RWPE1 (cell line): ENCODE data around the gene ZC3H13.

Experiments used
- CTCF ChIA-PET: fragments of 350-600 bp; sonication (Branson Sonifier 250); formaldehyde crosslinking; extraction: SDS; loops from one replicate; lab custom pipeline; 2021; lab: Yijun Ruan, JAX
- POLR2A ChIA-PET: fragments of 400-600 bp; formaldehyde crosslinking; extraction: SDS; loops from one replicate; lab custom pipeline; 2020; ENCODE audit warnings: antibody characterized with exemption; ENCODE audit not compliant: low non-redundant PET; lab: Yijun Ruan, JAX
- DNase-seq: peaks from one replicate; pipeline ENCODE4 v3.0.0; 2012; ENCODE audit warnings: low spot score
- H3K27ac ChIP-seq: fragments of 450-650 bp; 2 replicates; pipeline ENCODE4 v1.5.1; 2017
- TF ChIP-seq, protein P1 (sequence below): fragments of 450-650 bp; conservative IDR thresholded peaks from 2 replicates; pipeline ENCODE4 v1.5.1; 2017; ENCODE audit warnings: low read depth, mild to moderate bottlenecking

Gene ZC3H13

DNA sequence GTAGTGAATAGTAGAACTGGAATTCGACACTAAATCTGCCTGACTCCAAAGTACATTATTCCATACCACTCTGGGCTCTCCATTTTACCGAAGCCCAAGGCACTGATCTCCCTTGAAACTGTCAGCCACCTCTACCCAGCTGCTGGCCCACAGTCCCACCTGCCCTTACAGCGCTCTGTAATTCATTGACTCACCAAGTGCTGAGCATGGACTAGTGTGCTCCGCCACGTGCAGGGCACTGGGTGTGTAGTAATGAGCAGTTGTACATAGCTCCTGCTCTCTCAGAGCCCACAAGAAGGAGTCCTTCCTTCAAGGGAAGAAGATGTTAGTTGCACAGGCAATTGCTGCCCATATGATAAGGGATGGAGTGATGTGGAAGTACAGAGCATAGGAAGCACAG lies 124.4 kb downstream of the ZC3H13 start:
- no peak overlapping the region for H3K27ac ChIP-seq
- TF ChIP-seq, protein P1, sequence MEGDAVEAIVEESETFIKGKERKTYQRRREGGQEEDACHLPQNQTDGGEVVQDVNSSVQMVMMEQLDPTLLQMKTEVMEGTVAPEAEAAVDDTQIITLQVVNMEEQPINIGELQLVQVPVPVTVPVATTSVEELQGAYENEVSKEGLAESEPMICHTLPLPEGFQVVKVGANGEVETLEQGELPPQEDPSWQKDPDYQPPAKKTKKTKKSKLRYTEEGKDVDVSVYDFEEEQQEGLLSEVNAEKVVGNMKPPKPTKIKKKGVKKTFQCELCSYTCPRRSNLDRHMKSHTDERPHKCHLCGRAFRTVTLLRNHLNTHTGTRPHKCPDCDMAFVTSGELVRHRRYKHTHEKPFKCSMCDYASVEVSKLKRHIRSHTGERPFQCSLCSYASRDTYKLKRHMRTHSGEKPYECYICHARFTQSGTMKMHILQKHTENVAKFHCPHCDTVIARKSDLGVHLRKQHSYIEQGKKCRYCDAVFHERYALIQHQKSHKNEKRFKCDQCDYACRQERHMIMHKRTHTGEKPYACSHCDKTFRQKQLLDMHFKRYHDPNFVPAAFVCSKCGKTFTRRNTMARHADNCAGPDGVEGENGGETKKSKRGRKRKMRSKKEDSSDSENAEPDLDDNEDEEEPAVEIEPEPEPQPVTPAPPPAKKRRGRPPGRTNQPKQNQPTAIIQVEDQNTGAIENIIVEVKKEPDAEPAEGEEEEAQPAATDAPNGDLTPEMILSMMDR: no peak
- no peak for DNase-seq
- CTCF ChIA-PET: no interaction called here
- POLR2A ChIA-PET: no interaction called here

DNA sequence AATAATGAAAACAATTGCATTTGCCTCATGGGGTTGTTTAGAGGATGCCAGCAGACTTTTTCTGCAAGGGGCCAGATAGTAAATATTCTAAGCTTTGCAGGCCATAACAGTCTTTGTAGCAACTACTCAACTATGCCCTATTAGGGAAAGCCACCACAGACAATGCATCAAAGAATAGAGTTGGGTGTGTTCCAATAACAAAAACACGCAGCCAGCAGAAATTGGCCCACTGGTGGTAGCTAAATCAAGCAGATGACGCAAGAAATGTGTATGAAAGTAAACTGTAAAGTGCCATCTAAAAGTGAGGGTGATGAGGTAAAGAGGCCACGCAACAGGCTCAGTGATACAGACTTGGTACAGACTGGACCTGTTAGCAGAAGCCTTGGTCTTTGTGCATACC lies 125.8 kb downstream of the ZC3H13 start:
- POLR2A ChIA-PET: no interaction called here
- TF ChIP-seq, protein P1: no peak
- DNase-seq: no peak
- no peak overlapping the region for H3K27ac ChIP-seq
- CTCF ChIA-PET: no interaction called here

DNA sequence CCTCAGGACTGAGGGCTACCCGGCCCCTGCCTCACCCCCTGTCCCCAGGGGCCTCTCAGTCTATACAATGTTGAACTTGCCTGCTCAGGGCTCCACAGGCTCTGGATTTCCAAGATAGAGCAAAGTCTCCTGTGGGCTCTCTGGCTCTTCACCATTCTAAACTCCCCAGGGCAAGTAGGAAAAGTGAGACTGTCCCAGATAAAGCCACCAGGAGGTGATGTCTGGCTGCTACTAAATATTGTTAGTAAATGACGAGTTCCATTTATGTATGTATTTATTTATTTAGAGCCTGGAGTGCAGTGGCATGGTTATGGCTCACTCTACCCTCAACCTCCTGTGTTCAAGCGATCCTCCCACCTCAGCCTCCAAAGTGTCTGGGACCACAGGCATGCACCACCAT lies 127.4 kb downstream of the ZC3H13 start:
- ChIA-PET POLR2A (no interaction called here), CTCF (interaction anchor here (1.0 kb wide), 1 partner anchor 118 kb away, joined by 4 read pairs; no protein-coding TSS in a partner anchor)
- TF ChIP-seq, protein P1: no peak
- DNase-seq: no peak
- no peak overlapping the region for H3K27ac ChIP-seq

DNA sequence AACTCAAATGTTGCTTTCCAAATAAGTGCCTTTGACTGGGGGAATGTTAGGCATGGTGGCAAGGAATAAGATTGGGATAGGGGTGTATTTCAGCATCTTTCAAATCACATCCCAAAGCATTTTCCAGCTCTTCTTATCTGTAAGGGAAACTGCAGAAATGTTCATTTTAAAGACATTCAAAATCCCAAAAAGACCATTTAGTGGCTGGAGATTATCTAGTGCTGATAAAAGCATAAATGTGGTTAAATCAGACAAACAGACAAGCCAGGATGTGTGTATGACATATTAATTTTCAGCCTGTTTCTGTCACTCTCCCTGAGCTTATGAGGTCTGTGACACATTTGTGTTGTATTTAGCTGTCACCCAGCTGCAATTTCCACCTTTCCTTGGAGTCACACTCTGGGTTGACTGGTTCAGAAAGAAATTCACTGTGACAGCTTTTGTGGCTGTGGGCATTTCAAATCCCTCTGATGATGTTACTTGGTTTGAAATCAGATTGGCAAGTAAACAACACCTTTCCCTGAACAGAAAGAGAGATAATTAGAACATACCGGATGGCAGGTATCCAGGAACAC lies 131.3 kb downstream of the ZC3H13 start:
- CTCF ChIA-PET: no interaction called here
- DNase-seq: no peak
- no peak overlapping the region for H3K27ac ChIP-seq
- TF ChIP-seq, protein P1: no peak
- POLR2A ChIA-PET: no interaction called here

GRCh38 chr13:45918597-45918996 lies 133.9 kb downstream of the ZC3H13 start:
- ChIA-PET POLR2A (no interaction called here), CTCF (no interaction called here)
- TF ChIP-seq, protein P1: no peak
- no peak for DNase-seq
- no peak overlapping the region for H3K27ac ChIP-seq

DNA sequence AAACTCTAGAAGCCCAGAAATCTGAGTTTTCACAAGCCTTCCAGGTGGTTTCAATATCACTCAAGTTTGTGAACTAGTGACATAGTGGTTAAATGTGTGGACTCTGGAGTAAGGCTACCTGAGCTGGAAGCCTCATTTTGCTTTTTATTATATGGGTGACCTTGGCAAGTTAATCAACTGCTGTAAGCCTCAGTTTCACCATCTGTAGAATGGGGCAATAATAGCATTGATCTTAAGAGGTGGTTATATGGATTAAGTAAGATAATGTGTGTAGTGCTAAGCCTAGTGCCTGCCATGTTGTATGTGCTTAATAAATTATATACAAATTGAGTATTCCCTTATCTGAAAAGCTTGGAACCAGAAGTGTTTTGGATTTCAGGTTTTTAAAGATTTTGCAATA lies 135.5 kb downstream of the ZC3H13 start:
- TF ChIP-seq, protein P1: no peak
- ChIA-PET POLR2A (no interaction called here), CTCF (interaction anchor here (0.6 kb wide), 2 partner anchors 83 to 835 kb away, joined by 3 to 4 read pairs; no protein-coding TSS in a partner anchor)
- H3K27ac ChIP-seq: no peak overlapping the region
- DNase-seq: no peak
